ENCODE results near the gene SFTPB.
"Not testable (repeated sequence)": the region's sequence is repeated elsewhere in the genome, so short reads cannot be mapped to it uniquely, and the experiment has no call there.

Gene SFTPB

DNA sequence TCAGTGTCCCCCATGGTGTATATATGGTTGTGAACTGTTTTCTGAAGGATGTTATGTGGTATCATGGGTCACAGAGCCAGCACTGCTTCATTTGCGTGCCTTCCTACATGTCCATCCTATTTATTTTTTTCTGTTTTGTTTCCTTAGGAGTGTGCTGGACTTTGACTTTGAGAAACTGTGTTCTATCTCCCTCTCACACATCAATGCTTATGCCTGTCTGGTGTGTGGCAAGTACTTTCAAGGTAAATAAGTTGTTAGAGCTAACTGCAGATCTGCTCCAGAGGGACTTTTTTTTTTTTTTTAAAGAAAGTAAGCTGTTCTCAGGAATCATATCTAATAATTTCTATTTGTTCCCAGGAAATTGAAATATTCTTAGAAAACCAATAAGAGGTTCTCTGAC, 46.7 kb downstream of the SFTPB start:
- H2AFZ ChIP-seq (ENCODE audit: low read depth), result no peak overlapping the region
- peaks cover 13% of the 10 kb centered on the region; the same call in 1 of the 2 replicates for H3K36me3 ChIP-seq (ENCODE audit: insufficient read depth)
- H4K20me1 ChIP-seq (ENCODE audit: insufficient read depth), result peaks cover 6% of the 10 kb centered on the region; the same call in 1 of the 2 replicates
- peaks cover 30% of the 10 kb centered on the region for H3K4me1 ChIP-seq (ENCODE audit: low read depth, poor library complexity, severe bottlenecking)
- no peak overlapping the region for H3K9ac ChIP-seq
- peaks cover 39% of the 10 kb centered on the region for H3K79me2 ChIP-seq (ENCODE audit: insufficient read depth, low read depth)
- no peak overlapping the region for H3K4me2 ChIP-seq
- no peak overlapping the region; the same call in 1 of the 2 replicates for H3K27ac ChIP-seq
- TF ChIP-seq, protein P1, sequence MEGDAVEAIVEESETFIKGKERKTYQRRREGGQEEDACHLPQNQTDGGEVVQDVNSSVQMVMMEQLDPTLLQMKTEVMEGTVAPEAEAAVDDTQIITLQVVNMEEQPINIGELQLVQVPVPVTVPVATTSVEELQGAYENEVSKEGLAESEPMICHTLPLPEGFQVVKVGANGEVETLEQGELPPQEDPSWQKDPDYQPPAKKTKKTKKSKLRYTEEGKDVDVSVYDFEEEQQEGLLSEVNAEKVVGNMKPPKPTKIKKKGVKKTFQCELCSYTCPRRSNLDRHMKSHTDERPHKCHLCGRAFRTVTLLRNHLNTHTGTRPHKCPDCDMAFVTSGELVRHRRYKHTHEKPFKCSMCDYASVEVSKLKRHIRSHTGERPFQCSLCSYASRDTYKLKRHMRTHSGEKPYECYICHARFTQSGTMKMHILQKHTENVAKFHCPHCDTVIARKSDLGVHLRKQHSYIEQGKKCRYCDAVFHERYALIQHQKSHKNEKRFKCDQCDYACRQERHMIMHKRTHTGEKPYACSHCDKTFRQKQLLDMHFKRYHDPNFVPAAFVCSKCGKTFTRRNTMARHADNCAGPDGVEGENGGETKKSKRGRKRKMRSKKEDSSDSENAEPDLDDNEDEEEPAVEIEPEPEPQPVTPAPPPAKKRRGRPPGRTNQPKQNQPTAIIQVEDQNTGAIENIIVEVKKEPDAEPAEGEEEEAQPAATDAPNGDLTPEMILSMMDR (conservative IDR thresholded peaks at IDR 0.05; ENCODE audit: low read depth, low read length), result no peak
- no peak overlapping the region for H3K4me3 ChIP-seq (IDR thresholded peaks at IDR 0.05; ENCODE audit: insufficient read depth, low read depth, low read length)
- H3K27me3 ChIP-seq (ENCODE audit: insufficient read depth, low read depth), result no peaks in the 10 kb centered on the region

DNA sequence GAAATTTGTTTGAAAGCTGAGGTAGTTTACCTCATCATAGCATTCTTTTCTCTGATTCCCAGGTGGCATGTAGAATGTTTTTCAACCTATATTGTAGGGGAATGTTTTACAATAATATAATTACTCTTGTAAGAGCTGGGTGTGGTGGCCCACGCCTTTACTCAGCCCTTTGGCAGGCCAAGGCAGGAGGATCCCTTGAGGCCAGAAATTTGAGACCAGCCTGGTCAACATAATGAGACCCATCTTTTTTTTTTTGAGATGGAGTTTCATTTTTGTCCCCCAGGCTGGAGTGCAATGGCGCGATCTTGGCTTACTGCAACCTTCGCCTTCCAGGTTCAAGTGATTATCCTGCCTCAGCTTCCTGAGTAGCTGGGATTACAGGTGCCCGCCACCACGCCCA, 48.4 kb downstream of the SFTPB start:
- TF ChIP-seq, protein P1 (conservative IDR thresholded peaks at IDR 0.05; ENCODE audit: low read depth, low read length), result no peak
- H4K20me1 ChIP-seq (ENCODE audit: insufficient read depth), result peaks cover 6% of the 10 kb centered on the region; the same call in 1 of the 2 replicates
- peaks cover 41% of the 10 kb centered on the region for H3K79me2 ChIP-seq (ENCODE audit: insufficient read depth, low read depth)
- H3K4me3 ChIP-seq (IDR thresholded peaks at IDR 0.05; ENCODE audit: insufficient read depth, low read depth, low read length), result no peak overlapping the region
- H2AFZ ChIP-seq (ENCODE audit: low read depth), result no peak overlapping the region
- no peak overlapping the region for H3K27ac ChIP-seq
- no peaks in the 10 kb centered on the region for H3K27me3 ChIP-seq (ENCODE audit: insufficient read depth, low read depth)
- peaks cover 26% of the 10 kb centered on the region for H3K4me1 ChIP-seq (ENCODE audit: low read depth, poor library complexity, severe bottlenecking)
- H3K4me2 ChIP-seq, result no peak overlapping the region
- H3K36me3 ChIP-seq (ENCODE audit: insufficient read depth), result peaks cover 7% of the 10 kb centered on the region; the same call in 1 of the 2 replicates
- H3K9ac ChIP-seq, result no peak overlapping the region

DNA sequence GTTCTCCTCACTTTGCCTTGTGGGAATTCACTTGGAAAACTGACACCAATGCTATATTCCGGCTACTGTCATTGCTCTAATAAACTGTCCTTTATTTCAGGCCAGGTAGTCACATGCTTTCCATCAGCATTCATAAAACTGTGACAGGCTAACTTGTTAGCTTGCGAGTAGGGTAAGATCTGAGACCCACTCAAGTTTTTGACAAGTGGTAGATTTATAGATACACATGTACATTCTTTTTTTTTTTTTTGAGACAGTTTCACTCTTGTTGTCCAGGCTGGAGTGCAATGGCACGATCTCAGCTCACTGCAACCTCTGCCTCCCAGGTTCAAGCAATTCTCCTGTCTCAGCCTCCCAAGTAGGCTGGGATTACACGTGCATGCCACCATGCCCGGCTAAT, 50.3 kb downstream of the SFTPB start:
- not testable (repeated sequence) for H3K27me3 ChIP-seq (ENCODE audit: insufficient read depth, low read depth); H3K36me3 ChIP-seq (ENCODE audit: insufficient read depth); H3K27ac ChIP-seq; H4K20me1 ChIP-seq (ENCODE audit: insufficient read depth); H2AFZ ChIP-seq (ENCODE audit: low read depth); H3K4me3 ChIP-seq (IDR thresholded peaks at IDR 0.05; ENCODE audit: insufficient read depth, low read depth, low read length); H3K9ac ChIP-seq
- Histone ChIP-seq H3K79me2 (ENCODE audit: insufficient read depth, low read depth) (peaks cover 41% of the 10 kb centered on the region), H3K4me1 (ENCODE audit: low read depth, poor library complexity, severe bottlenecking) (peaks cover 22% of the 10 kb centered on the region), H3K4me2 (peak overlapping the region; percentile 90; the same call in 1 of the 2 replicates)

DNA sequence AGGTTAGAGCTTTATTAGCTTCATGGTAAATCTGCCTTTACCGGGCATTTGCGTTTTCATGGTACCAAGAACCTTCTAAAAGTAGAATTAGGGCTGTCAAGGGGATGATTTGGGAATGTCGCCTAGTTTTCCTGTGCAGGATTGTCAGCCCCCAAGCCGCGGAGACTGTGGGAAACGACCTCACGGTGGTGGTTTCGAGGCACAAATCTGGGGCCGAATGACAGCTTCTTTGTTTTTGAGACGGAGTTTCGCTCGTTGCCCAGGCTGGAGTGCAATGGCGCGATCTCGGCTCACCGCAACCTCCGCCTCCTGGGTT, 52.6 kb downstream of the SFTPB start:
- H3K4me1 ChIP-seq (ENCODE audit: low read depth, poor library complexity, severe bottlenecking), result peaks cover 31% of the 10 kb centered on the region
- no peak overlapping the region for H3K9ac ChIP-seq
- no peak overlapping the region for H3K27ac ChIP-seq
- TF ChIP-seq, protein P1 (conservative IDR thresholded peaks at IDR 0.05; ENCODE audit: low read depth, low read length), result no peak
- H3K4me3 ChIP-seq (IDR thresholded peaks at IDR 0.05; ENCODE audit: insufficient read depth, low read depth, low read length), result no peak overlapping the region
- peaks cover 6% of the 10 kb centered on the region; the same call in 1 of the 2 replicates for H4K20me1 ChIP-seq (ENCODE audit: insufficient read depth)
- H3K36me3 ChIP-seq (ENCODE audit: insufficient read depth), result no peaks in the 10 kb centered on the region; the same call in 1 of the 2 replicates
- peaks cover 40% of the 10 kb centered on the region for H3K79me2 ChIP-seq (ENCODE audit: insufficient read depth, low read depth)
- peak overlapping the region; percentile 64 for H2AFZ ChIP-seq (ENCODE audit: low read depth)
- no peaks in the 10 kb centered on the region for H3K27me3 ChIP-seq (ENCODE audit: insufficient read depth, low read depth)
- H3K4me2 ChIP-seq, result peak overlapping the region; percentile 19; the same call in 1 of the 2 replicates

DNA sequence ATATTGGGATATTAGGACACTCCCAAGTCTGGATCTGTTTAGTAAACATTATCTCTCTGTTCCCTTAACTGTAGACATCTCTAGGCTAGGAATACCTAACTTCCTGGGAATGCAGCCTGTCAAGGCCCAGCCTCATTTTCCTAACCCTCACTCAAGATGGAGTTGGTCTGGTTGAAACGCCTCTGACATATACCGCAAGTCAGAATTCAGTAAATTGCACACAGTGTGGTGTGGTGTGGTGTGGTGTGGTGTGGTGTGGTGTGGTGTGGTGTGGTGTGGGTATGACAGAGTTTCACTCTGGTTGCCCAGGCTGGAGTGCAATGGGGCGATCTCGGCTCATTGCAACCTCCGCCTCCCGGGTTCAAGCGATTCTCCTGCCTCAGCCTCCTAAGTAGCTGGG, 53.2 kb downstream of the SFTPB start:
- H3K36me3 ChIP-seq (ENCODE audit: insufficient read depth); H4K20me1 ChIP-seq (ENCODE audit: insufficient read depth); H3K27me3 ChIP-seq (ENCODE audit: insufficient read depth, low read depth); H3K27ac ChIP-seq; H3K4me3 ChIP-seq (IDR thresholded peaks at IDR 0.05; ENCODE audit: insufficient read depth, low read depth, low read length); H3K4me2 ChIP-seq; H3K9ac ChIP-seq; H2AFZ ChIP-seq (ENCODE audit: low read depth): not testable (repeated sequence)
- H3K4me1 ChIP-seq (ENCODE audit: low read depth, poor library complexity, severe bottlenecking), result peaks cover 31% of the 10 kb centered on the region
- peaks cover 40% of the 10 kb centered on the region for H3K79me2 ChIP-seq (ENCODE audit: insufficient read depth, low read depth)
